Pancreas (tissue), 10 donors: ENCODE data around the gene UBXN6. TPM values are rescaled to one million over a fixed set of nuclear protein-coding genes. Genes with fewer than 3 reads are reported as not detected.

Experiments used
- ATAC-seq, 4 donors: fragments of 200-7000 bp; cut with Tn5 transposase; one replicate each; pipeline versions ENCODE4 v1.8.0 to v1.9.1; 2020; ENCODE audit warnings: mild to moderate bottlenecking in 4 of 4, moderate library complexity in 4 of 4
- DNase-seq, 6 donors: peaks; one replicate each; pipeline ENCODE4 v3.0.0-alpha.2; 2020
- FAIRE-seq: peaks from 2 replicates; lab custom pipeline; 2012; peaks lifted over from hg19 to GRCh38; lab: Jason Lieb, UNC
- H3K27ac ChIP-seq, 4 donors: fragments of 200-600 bp; sonication (generic); 1 replicate in 3 of 4; 2 replicates in 1 of 4; pipeline versions ENCODE4 v1.5.0 to v1.8.0; 2020
- H3K27me3 ChIP-seq, 4 donors: fragments of 200-600 bp; one replicate each; pipeline ENCODE4 v1.8.0; 2021
- H3K36me3 ChIP-seq, 3 donors: fragments of 200-600 bp; sonication (generic) in 1 of 3; one replicate each; pipeline versions ENCODE4 v1.5.0 to v1.8.0; 2020 to 2021
- H3K4me1 ChIP-seq, 3 donors: fragments of 200-600 bp; one replicate each; pipeline ENCODE4 v1.8.0; 2021
- H3K4me3 ChIP-seq, 4 donors: fragments of 200-600 bp; sonication (generic) in 2 of 4; one replicate each; pipeline versions ENCODE4 v1.5.0 to v1.8.0; 2020 to 2021
- H3K9me3 ChIP-seq, 4 donors: fragments of 200-600 bp; one replicate each; pipeline ENCODE4 v1.8.0; 2021
- WGBS, 2 donors: extraction: QIAGEN DNeasy Blood & Tissue Kit; methylation state at CpG; one replicate each; pipeline ENCODE4 v1.1.7; 2013; 5-methylcytosine and 5-hydroxymethylcytosine counted together
- intact Hi-C, 3 donors: fragments of 100-400 bp; cut with DNase I; formaldehyde crosslinking; loops; one replicate each; pipeline versions ENCODE4 v1.11.1 to v1.14.2; 2022
- polyA plus RNA-seq, 2 donors: library from polyadenylated mRNA; stranded (reverse); fragments of 200-250 nt; gene quantifications; one replicate each; pipeline ENCODE4 v1.2.3, GENCODE V29; 2013
- total RNA-seq, 6 donors: library from RNA; stranded (reverse); fragmentation: NEBNext Ultra II Directional in 4 of 6; extraction: Animal tissue kit (Norgen Biotek cat#: 25700) in 4 of 6; gene quantifications; one replicate each; pipeline versions ENCODE4 v1.2.1 to v1.2.4, GENCODE V29; 2021 to 2023
- TF ChIP-seq, protein P1 (sequence below), 4 donors: fragments of 200-600 bp; sonication (generic) in 3 of 4; IDR thresholded peaks; one replicate each; pipeline versions ENCODE4 v1.5.0 to v1.8.0; 2021; ENCODE audit warnings: antibody characterized with exemption in 4 of 4
- donor health status: healthy with polysubstance abuse.
- donor health status: DM: no; HTN: no; CAD: no; lungs with moderate emphysema.
- donor health status: DM: no; HTN: no; CAD: no.
- donor health status: control.
- donor health status: control.
- donor health status: Bipolar disorder and iron deficiency.
- donor health status: DM: yes; HTN: yes; CAD: no.
- donor health status: DM: no; HTN: no; CAD: no.
- donor health status: DM: no; HTN: no; CAD: no.
- donor health status: DM: yes; HTN: yes; CAD: no.

Gene UBXN6
- total and polyA plus RNA-seq, 8 donors: 57.2 to 130 (median 72.2) TPM

DNA sequence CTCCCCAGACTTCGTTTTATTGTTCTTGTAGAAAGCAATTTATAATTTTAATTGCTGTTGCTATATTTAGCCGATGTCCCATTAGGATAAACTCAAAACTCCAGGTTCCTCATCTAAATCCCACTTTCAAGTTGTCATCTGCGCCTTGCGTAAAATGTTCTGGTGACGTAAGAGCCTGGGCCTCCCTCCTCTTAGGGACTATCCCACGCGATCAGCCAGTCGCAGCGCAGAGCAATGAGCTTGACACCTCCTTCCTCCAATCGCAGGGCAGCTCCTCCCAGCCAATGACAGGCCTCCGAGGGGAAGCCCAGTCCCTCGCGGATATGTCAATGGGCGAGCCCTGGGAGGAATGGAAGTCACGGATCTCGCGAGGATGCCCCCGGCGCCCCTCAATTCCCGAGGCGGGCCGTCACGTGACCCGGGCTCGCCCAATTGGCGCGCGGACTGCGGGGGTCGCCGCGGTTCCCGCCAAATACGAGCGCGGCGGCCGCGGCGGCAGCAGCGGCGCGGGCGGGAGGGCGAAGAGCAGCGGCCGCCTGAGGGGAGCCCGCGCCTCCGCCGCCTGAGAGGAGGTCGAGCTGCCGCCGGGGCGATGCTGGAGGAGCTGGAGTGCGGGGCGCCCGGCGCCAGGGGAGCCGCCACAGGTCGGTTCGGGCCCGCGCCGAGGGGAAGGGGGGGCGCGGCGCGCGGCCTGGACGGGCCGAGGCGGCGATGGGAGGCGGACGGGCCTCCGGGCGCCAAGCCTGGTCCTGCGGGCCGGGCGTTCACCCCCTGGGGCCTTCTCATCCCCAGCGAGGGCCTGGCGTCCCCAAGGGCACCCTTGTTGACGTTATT lies 55.2 kb downstream of the UBXN6 start, which contains the start of gene CHAF1A:
Gene CHAF1A, plus strand, starts transcription at position 470 of the 834 bp plus-strand sequence. Its CDS starts 123 bp downstream, at position 593.
- no peaks in the 10 kb centered on the region for H3K27me3 ChIP-seq
- peak within 1 kb of the TSS; percentile 53 to 88 (median 80) for H3K27ac ChIP-seq
- no peaks in the 10 kb centered on the region for H3K9me3 ChIP-seq
- H3K36me3 ChIP-seq: no peaks in the 10 kb centered on the region
- DNase-seq: peak; percentile 98 to 100 (median 99)
- TF ChIP-seq, protein P1, sequence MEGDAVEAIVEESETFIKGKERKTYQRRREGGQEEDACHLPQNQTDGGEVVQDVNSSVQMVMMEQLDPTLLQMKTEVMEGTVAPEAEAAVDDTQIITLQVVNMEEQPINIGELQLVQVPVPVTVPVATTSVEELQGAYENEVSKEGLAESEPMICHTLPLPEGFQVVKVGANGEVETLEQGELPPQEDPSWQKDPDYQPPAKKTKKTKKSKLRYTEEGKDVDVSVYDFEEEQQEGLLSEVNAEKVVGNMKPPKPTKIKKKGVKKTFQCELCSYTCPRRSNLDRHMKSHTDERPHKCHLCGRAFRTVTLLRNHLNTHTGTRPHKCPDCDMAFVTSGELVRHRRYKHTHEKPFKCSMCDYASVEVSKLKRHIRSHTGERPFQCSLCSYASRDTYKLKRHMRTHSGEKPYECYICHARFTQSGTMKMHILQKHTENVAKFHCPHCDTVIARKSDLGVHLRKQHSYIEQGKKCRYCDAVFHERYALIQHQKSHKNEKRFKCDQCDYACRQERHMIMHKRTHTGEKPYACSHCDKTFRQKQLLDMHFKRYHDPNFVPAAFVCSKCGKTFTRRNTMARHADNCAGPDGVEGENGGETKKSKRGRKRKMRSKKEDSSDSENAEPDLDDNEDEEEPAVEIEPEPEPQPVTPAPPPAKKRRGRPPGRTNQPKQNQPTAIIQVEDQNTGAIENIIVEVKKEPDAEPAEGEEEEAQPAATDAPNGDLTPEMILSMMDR (IDR thresholded peaks at IDR 0.05): no peak
- H3K4me3 ChIP-seq: peak within 1 kb of the TSS; percentile 57 to 94 (median 84)
- peak; percentile 89 to 95 (median 90) for ATAC-seq
- intact Hi-C loops: no loop called here
- WGBS, 2 donors: 0% methylated on average over 32 to 84 of the region's 84 CpGs
- peaks cover 0 to 17% (median 11%) of the 10 kb centered on the region in 3 donors for H3K4me1 ChIP-seq
- FAIRE-seq: peak; percentile 98

DNA sequence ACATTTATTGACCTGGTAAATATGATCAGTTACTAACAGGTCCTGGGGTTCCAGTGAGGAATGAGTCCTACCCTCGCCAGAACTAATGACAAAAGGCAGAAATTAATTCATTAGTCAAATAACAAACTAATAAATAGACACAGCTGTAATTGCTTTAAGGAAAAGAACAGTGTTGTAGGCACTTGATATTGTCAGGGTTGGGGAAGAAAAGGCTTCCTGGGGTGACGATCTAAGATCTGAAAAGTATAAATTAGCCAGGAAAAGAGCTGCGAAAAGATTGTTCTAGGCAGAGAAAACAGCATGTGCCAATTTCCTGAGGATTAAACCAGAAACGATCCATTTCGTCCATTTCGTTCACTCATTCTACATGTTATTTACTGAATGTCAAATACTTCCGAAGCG lies 55.8 kb downstream of the UBXN6 start:
- Histone ChIP-seq H3K4me1 (peaks cover 0 to 19% (median 11%) of the 10 kb centered on the region in 3 donors), H3K4me3 (peak overlapping the region in 2 of 4 donors; percentile 91 to 94), H3K27ac (peak overlapping the region; percentile 53 to 88 (median 80)), H3K9me3 (no peaks in the 10 kb centered on the region), H3K36me3 (no peaks in the 10 kb centered on the region), H3K27me3 (no peaks in the 10 kb centered on the region)
- intact Hi-C loops: no loop called here
- no peak for ATAC-seq
- 1 to 2% methylated on average over 8 of the region's 8 CpGs for WGBS, 2 donors
- no peak for DNase-seq
- no peak for FAIRE-seq
- TF ChIP-seq, protein P1 (IDR thresholded peaks at IDR 0.05): no peak

DNA sequence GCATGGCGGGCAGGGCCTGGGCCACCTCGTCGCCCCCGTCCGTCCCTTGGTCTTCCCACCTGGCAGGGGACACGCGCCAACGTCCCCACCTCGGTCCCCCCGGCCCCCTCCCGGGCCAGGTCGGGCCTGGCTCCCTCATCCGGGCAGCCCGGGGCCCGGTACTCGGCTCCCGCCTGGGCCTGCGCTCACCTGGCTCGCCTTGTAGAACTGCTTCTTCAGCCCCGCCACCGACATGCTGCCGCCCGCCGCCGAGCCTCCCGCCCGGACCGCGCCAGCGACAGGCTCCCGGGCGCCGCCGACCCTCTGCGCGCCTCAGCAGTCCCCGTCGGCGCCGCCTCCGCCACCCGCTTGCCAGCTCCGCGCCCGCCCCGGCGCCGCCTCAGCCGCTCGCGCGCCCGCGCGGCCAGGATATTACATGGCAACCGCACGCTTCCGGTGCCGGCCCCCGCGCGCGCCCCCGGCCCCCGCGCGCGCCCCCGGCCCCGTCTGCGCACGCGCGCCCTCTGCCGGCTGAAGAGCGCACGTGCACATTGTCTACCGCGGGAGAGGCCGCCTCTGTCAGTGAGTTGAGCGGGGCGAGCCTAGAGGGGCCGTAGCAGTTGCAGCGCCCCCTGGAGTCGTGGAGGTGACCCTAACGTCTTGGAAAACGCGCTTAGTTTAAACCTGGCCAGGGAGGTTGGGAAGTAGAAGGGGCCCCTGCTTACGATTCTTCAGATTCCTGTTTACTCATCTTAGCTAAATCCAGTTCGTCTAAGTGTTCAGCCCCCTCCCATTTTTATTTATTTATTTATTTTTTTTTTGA lies 57.3 kb downstream of the UBXN6 start, which contains the start of gene SH3GL1:
Gene SH3GL1, minus strand, starts transcription at position 413 of the 802 bp plus-strand sequence. Its CDS starts 179 bp downstream, at position 234.
- FAIRE-seq: no peak
- intact Hi-C loops: no loop called here

DNA sequence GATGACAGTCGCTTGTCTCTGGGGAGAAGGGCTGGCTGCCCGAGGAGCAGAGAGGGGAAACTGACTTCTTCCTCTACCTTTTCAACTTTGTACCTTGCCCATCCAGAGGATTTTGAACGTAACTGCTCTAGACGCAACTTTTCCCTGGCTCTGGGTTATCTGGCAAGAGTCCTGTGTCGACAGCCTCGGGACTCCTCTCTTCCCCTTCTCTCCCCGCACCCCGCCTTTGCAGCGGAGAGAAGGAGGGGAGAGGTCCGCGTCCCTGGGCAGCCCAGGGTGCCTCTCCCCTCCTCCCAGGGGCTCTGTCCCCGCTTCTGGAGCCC lies 57.8 kb downstream of the UBXN6 start:
- peaks cover 0 to 11% (median 0%) of the 10 kb centered on the region in 3 donors for H3K36me3 ChIP-seq
- intact Hi-C loops: no loop called here
- H3K4me1 ChIP-seq: peaks cover 0 to 19% (median 11%) of the 10 kb centered on the region in 3 donors
- DNase-seq: peak in 1 of 6 donors; percentile 51
- ATAC-seq: peak; percentile 10 to 24 (median 16)
- TF ChIP-seq, protein P1 (IDR thresholded peaks at IDR 0.05): no peak
- H3K4me3 ChIP-seq: peak overlapping the region; percentile 89 to 97 (median 93)
- FAIRE-seq: no peak
- H3K9me3 ChIP-seq: no peaks in the 10 kb centered on the region
- no peaks in the 10 kb centered on the region for H3K27me3 ChIP-seq
- H3K27ac ChIP-seq: peak overlapping the region; percentile 78 to 86 (median 84)
- WGBS, 2 donors: 0% methylated on average over 6 to 12 of the region's 12 CpGs

More for the DNA sequence above, 57.3 kb downstream of the UBXN6 start, which contains the start of gene SH3GL1:
- peak within 1 kb of the TSS; percentile 78 to 88 (median 86) for H3K27ac ChIP-seq
- peaks cover 0 to 19% (median 11%) of the 10 kb centered on the region in 3 donors for H3K4me1 ChIP-seq
- 1% methylated on average over 53 to 90 of the region's 90 CpGs for WGBS, 2 donors
- peaks cover 0 to 5% (median 0%) of the 10 kb centered on the region in 3 donors for H3K36me3 ChIP-seq
- H3K9me3 ChIP-seq: no peaks in the 10 kb centered on the region
- peak; percentile 70 to 78 (median 76) for ATAC-seq
- TF ChIP-seq, protein P1 (IDR thresholded peaks at IDR 0.05): peak; percentile 92 to 95 (median 92)
- DNase-seq: peak; percentile 82 to 96 (median 94)
- peak within 1 kb of the TSS; percentile 89 to 97 (median 93) for H3K4me3 ChIP-seq
- H3K27me3 ChIP-seq: no peaks in the 10 kb centered on the region
